ENCODE measurements around the gene TIPARP.

Gene TIPARP

DNA sequence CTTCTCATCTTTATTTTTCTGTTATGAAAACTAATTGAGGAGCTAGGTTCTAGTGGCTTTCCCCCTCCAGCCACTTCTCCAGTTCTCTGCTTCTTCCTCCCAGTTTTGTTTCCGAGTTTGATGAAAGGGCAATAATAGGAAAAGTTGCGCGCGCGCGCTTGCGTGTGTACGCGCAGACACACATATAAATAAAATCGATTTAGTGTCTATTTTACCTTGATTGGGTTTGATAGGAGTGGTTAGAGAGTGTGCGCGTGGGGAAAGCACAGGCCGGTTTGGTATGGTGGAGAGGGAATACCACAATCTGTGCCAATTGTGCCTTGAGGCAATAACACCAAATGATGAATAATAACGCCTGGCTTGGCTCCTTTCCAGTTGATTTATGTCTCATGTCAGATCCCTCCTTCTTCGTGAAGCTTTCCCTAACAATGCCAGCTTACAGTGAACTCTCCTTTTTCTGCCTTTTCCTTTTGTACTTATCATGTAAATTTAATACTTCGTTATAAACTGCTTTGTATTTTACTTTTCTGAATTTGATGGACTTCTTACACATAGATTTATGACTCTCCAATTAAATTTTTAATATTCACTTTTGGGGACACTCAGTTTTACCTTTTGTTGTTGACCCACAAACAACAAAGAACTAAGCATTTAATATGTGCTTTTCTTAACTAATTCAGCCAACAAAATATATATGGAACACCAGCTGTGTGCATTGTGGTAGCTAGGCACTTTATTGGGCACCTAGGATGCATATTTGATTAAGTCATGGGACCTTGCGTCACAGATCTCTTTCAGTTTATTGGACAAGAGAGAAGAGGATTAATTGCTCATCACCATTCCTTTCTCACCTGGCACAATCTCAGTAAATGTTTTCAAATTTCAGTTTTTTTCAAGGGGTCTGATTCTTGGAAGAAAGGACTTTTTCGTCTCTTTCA is 1.7 kb downstream of the TIPARP start:
- DNase-seq (ENCODE audit: low spot score) = peak; percentile 89

DNA sequence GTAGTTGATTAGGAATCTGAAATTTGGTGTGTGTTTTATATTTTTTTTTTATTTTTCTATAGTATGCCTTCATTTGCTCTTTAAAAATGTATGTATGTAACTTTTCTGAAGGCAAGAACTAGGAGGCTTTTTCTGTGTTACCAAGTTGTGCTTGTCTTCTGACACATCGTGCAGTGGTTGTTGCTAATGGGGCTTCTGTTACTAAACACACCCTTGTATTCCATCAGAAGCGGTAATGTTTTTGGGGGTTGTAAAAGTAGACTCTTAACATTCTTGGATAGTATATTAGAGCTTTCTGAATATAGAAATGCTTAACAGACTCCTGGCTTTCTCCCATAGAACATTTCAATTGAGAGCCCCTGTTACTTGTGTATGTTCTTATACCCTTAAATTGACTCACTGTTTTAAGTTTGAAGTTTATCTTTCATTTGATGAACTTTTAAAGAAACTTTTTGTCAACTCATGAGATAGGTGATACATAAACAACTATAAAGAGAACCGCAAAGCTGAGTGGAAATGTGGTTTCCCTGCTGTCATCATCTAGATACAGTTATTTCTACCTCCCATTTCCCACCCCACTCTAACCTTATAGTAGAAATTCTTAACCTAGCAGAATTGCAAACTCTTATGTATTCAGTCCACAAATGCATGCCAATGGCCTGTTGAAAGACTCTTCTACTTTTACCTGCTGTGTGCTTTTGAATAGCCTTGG is 2.5 kb downstream of the TIPARP start:
- DNase-seq (ENCODE audit: low spot score) = no peak

DNA sequence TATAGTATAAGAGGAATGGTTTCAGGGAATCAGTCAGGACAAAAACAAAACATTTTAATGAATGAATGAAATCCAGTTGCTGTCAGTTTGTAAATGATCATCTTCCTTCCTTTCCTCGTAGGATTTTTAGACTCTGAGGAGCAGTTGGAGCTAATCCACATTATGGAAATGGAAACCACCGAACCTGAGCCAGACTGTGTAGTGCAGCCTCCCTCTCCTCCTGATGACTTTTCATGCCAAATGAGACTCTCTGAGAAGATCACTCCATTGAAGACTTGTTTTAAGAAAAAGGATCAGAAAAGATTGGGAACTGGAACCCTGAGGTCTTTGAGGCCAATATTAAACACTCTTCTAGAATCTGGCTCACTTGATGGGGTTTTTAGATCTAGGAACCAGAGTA is 3.1 kb downstream of the TIPARP start:
- no peak for DNase-seq (ENCODE audit: low spot score)

DNA sequence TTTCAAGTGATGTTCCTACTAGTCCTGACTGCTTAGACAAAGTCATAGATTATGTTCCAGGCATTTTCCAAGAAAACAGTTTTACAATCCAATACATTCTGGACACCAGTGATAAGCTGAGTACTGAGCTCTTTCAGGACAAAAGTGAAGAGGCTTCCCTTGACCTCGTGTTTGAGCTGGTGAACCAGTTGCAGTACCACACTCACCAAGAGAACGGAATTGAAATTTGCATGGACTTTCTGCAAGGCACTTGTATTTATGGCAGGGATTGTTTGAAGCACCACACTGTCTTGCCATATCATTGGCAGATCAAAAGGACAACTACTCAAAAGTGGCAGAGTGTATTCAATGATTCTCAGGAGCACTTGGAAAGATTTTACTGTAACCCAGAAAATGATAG is 3.8 kb downstream of the TIPARP start:
- DNase-seq (ENCODE audit: low spot score) = no peak

DNA sequence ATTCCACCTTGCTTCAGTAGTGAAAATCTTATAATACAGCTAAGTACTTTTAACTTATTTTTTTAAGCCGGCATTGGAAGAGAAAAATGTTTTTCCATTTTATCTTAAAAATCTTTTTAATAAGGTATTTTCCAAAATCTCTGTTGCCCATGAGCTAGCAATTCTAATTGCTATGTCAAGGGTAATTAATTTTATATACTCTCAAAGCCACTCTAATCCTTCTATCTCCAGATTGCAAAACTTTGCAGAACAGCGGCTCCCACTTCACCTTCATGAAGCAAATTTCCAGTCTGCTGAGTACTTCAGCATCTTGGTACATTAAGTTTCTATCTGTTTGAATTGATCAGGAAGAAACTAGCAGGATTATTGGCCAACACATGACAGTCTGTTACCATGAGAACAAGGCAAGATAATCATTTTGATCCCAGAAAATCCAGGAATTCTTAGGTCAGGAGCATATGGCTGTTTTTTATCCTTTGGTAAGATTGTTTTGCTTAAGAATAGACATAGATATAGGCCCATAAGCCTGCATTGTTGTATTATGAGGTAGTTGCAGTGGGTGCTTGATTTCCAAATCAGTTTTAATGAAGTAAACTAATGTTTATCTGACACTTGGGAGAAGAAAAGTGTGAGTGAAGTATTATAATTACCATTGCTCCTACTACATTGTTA is 6.0 kb downstream of the TIPARP start:
- DNase-seq (ENCODE audit: low spot score) = no peak

DNA sequence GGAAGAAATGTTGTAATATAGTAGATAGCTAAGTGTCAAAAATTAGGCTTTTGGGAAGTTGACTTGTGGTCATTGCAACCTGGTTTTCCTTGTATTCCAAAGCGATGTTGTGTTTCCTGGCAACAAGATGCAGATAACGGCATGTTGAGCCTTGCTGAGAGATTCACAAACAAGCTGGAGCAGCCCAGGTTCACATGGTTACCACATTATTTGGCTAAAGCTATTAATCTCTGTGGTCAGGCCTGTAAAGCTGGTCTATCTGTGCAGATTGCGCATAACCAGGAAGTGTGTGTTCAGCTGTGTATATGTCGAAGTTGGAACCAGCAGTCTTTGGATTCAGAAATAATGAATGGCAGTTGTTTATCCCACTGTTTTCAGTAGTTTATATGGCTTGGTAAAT is 6.6 kb downstream of the TIPARP start:
- DNase-seq (ENCODE audit: low spot score) = peak; percentile 84

DNA sequence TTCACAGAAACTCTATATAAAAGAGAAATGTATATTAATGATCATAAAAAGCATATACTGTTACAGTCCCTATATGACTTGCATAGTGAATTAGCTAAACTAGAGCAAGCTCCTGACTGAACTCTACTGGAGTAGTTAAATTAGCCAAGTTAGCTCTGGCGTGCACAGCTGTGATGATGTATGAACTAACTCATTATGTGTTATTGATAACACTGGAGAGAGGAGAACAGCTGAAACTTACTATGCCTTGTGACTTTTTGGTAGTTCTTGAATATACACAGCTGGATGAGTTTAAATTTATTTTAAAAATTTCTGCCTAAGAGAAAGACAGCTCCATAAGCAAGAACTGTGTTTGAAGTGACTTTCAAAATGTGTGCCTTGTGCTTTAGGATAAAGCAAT is 8.1 kb downstream of the TIPARP start:
- no peak for DNase-seq (ENCODE audit: low spot score)

DNA sequence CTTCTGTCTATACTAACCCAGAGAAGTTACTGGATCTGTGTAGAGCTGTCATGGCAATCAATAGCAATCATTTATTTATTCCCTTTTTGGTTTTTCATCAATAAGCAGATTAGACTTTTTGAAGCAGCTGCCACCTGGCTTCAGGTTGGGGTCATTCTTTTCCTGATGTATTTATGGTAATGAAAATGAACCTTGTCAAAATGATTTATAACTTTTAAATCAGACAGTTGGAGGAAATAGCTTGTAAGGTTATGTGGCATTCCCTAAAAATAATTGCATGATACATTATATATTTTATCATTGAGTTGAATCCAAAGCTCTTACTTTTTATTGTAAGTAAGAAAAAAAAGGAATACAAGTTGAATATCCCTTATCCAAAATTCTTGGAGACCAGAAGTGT is 8.6 kb downstream of the TIPARP start:
- DNase-seq (ENCODE audit: low spot score) = no peak

DNA sequence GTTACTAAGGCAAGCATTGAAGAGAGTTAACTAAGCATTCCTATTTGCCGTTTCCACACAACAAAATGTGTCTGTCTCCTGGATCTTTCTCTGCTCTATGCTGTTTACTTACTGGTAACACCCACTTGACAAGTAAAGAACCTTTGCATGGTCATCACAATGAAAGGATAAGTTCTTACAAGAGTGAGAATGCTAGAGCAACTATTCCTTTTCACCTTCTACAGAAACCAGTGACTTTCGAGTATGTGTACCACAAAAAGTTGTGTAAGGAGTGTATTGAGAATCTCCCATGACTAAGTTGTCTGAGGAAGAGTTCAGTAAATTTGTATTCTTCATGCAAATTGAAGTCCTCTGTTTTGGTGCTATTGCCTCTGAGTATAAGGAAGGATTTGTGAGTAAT is 10.8 kb downstream of the TIPARP start:
- peak; percentile 40 for DNase-seq (ENCODE audit: low spot score)

DNA sequence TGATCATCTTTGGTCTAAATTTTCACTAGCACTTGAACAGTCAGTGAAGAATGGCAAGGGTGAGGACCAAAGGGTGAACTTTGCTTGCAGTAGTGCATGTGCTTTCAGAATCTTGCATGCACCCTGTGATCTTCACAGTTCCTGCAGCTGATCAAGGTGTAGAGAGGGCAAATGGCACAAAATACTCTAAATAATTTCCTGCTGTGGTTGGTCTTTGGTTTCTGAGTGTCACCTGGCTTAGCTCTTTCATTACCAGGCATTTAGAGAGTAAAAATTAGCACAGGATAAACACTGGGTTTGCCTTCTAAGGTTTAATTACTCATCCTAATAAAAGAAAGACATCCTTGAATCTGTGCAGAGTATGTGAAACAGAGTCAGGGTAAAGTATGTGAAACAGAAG is 11.4 kb downstream of the TIPARP start:
- DNase-seq (ENCODE audit: low spot score) = no peak

DNA sequence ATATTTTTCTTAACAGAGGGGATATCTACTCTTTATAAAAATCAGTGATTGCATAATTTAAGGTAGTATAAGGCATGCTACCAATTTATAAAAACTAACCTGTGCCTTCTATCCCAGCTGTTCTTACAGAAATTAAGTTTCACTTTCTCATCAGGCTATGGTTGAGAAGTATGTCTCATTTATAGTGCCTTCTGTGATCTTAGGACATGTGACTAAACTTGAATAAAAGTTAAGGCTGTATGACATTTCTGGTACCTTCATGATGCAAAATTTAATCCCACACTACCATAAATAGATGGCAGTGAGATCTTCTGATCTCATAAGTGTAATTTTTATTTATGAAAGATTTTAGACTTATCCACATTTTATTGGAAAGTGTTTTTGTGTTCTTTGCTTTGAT is 12.6 kb downstream of the TIPARP start:
- DNase-seq (ENCODE audit: low spot score) = no peak

DNA sequence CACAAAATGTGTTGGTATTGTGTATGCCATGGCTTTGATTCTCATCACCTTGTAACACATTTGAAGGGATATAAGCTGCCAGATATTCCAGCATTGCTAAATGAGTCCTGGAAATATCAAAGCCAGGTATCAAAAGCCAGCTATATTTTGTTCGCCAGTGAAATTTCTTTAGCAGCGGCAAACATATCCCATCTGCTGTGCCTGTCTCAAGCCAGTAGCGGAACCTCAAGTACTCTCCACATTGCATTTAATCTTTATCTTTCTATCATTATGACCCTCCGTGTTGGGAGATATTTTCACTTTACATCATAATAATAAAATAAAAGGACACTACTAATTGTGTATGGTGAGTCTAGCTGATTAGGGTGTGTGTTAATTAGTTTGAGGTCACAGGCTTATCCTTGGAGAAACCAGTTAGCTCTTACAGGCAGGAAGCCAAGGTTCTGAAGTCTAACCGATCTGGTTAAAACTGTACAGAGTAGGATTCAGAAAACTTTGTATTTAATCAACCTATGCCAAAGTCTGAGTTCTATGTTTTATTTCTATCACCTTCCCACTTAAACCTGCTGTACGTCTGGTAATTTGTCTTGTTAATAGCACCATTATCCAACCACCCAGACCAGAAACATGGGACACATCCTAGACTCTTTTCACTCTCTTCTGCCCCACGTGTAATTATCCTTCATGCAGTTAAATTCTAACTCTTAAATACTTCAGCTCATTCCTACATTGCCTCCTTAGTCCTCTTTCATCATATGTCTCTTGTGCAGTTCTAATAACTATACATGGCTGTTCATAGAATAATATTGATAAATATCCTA is 14.5 kb downstream of the TIPARP start:
- no peak for DNase-seq (ENCODE audit: low spot score)

DNA sequence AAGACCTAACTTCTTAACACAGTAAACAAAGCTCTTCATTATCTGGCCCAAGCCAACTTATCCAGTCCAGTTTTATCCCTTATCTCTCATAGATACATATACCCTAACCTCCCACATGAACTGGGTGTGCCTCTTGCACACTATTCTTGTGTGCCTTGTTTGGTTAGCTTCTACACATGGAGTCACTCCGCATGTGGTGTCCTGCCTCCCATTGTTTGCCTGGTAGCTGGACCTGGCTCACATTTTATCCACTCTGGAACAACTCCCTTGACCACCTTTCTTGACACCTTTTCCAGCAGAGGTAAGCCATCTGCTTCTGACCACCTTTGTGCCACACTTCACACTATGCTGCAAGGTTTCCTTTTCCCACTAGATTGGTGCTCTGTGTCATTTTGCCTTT is 15.2 kb downstream of the TIPARP start:
- DNase-seq (ENCODE audit: low spot score) = no peak

DNA sequence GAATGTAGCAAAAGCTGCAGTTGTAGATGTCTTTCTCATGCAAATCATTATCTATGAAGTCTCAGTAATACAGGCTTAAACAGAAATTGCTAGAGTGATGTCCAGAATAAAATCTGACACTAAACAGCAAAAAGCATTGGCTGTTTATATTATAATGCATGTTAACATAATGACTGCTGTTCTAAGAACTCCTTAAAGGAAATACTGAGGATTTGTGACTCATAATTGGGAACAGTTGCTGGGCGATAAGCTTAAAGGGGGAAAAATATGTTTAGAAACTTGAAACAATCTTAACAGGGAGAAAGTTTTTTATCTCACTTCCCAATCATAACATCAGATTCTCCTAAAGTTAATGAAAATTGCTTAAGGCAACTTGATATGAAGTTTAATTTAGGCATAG is 17.5 kb downstream of the TIPARP start:
- peak; percentile 46 for DNase-seq (ENCODE audit: low spot score)

DNA sequence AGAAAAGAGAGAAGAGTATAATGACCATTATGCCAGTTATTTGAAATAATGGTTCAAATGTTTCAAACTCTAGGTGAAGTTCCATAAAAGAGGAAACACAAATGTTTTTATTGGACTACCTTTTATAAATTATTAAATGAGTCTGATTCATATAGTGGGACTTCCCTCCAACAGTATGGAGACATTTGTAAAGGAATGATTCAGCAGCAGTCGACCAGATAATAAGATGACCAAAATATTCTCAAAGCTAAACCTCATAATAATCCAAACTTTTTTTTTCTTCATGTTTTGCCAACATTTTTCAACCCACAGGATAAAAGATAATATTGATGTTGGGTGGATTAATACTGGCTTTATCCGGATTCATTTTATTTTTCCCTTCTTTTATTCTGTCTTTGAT is 18.8 kb downstream of the TIPARP start:
- DNase-seq (ENCODE audit: low spot score) = peak; percentile 63

DNA sequence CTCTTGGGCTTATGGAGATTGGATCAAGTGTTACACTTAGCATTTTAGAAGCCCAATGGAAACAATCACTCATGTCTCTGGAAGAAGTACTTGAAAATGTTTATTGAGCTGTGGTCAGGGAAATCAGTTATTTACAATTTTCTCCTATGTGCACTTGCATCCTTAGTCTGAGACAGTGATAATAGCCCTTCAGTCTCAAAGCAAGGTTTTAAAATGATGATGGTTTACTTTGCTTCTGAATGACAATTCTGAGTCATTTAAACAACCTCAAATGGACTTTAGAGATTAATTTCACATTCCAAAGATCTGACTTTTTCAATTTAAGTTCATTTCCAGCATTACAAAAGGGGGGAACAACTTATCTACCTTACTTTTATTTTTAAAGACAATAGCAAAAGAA is 20.1 kb downstream of the TIPARP start:
- DNase-seq (ENCODE audit: low spot score) = peak; percentile 46

DNA sequence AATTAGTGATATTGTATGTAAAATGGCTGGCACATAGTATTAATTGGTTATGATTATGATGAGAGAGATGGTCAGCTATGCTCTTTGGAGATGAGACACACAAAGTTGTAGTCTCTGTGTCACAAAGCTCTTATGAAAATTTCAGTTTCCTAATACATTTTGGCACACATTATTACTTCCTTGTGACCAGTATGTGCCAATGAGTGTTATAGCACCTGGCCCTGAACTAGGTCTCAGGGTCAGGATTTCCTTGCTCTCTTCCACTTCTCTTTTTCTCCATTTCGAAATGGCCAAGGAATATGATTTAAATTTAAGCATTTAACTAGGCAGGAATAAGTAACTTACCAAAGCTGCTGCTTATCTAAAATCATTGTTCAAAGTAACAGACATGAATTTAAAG is 28.0 kb downstream of the TIPARP start:
- DNase-seq (ENCODE audit: low spot score) = no peak

DNA sequence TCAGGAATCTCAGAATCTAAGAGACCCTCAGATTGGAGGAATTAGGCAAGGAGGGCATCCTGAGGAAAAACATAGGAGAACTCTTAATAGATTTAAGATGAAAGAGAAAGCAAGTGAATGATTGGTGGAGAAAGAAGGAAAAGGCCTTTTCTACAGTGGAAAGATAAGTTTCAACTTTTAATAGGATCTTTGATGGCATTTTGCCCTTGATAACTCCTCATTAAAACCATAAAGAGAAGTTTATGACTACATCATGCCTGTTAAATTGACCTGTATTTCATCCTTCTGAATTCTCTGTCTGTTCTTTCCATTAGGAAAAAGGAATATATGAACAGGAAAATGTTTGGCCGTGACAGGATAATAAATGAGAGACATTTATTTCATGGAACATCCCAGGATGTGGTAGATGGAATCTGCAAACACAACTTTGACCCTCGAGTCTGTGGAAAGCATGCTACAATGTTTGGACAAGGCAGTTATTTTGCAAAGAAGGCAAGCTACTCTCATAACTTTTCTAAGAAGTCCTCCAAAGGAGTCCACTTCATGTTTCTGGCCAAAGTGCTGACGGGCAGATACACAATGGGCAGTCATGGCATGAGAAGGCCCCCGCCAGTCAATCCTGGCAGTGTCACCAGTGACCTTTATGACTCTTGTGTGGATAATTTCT is 30.1 kb downstream of the TIPARP start:
- DNase-seq (ENCODE audit: low spot score) = no peak

DNA sequence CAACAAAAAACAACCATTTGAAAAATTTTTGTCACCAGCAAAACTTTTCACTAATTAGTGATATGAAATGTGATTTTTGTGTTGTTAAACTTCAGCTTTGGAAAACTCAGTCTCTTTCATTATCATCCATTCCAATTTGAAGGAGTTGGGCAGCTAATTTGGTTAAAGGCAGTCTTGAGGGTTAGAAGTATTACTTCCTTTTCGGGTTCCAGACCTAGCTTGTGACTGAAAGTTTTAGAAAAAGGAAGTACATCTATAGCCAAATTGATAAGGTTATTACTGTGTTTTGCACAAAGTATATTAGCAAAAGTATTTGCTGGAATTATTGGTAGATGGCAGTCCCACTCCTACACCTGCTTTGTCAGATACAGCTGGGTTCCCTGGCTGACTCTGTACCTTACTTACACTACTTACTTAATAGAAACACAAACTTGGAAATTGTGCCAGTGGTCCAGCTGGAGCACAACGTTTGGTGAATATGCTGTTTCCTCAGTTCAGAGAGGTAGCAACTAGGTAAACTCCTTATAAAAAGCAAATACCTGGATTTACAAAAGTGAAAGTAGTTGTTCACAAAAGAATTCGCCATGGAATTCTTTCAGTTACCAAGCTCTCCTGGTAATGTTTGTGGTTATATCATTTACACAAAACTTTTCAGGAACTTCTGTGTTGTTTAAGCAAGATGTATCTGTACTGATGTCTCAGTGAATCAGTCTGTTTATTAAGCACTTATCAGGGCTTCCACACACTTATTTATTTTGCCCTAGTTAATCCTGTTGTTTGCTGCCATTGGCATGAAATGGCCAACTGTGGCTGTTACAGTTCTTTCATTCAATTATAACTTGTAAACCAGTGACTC is 31.6 kb downstream of the TIPARP start:
- peak; percentile 49 for DNase-seq (ENCODE audit: low spot score)

DNA sequence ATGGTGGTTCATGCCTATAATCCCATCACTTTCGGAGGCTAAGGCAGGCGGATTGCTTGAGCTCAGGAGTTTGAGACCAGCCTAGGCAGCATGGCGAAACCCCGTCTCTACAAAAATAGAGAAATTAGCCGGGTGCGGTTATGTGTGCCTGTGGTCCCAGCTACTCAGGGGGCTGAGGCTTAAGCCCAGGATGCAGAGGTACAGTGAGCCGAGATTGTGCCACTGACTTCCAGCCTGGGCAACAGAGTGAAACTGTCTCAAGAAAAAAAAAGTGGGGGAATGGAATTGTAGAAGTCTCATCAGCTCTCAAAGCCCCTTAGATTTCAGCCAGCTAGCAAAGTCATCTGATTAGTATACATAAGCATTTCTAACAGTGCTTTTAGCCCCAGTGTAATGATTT is 33.2 kb downstream of the TIPARP start:
- no peak for DNase-seq (ENCODE audit: low spot score)

DNA sequence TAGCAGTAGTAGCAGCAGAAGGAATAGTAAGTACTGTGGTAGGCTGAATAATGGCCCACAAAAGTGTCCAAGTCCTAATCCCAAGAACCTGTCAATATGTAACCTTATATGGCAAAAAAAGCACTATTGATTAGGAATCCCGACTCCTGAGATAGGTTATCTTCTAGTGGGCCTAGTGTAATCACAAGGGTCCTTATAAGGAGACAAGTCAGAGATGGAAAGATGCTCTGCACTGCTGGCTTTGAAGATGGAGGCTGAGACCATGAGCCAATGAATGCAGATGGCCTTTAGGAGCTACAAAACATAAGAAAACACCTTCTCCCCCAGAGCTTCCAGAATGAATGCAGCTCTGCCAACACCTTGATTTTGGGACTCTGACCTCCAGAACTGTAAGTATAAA is 36.0 kb downstream of the TIPARP start:
- no peak for DNase-seq (ENCODE audit: low spot score)
